ENCODE data around the gene FXYD2.

- TF ChIP-seq CTCF (IDR thresholded peaks at IDR 0.05): no peak
- TF ChIP-seq POLR2A (IDR thresholded peaks at IDR 0.05): no peak
These were observed 13.2 kb upstream of the FXYD2 start for GRCh38 chr11:117837791-117838190.

All from right lobe of liver (tissue), 4 donors.